ENCODE data around the gene KRT39. TPM values are rescaled to one million over a fixed set of nuclear protein-coding genes. Genes with fewer than 3 reads are reported as not detected.

Gene KRT39
- total and polyA plus RNA-seq, 2 of the 13 experiments (the other 11 are each of a cell fraction or from before 2014, with no cell fraction given): 0.07 to 1.2 TPM

DNA sequence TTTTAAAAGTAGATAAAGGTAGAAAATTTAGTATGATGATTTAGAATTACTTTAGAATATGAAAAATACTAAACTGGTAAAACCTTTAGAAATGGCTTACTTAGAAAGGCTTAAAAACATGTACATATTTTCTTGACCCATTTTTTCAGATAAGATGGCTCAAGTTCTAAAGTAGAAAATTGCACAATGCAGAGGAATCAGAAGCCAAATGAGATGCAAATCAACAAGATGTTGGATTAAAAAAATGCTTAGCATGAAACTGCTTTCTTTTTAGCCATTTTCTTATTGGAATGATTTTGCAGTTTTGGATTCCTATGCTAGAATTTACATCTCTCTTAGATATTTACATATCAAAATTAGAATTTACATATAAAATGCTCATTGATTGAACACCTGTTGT lies 43.7 kb upstream of the KRT39 start:
- TF ChIP-seq THYN1 (CRISPR knock-in tag; IDR thresholded peaks at IDR 0.05; ENCODE audit: borderline replicate concordance, low read depth): no peak
- TF ChIP-seq FOXJ3 (CRISPR knock-in tag; IDR thresholded peaks at IDR 0.05; ENCODE audit: borderline replicate concordance): no peak
- no peak for TF ChIP-seq ZFP1 (CRISPR knock-in tag; IDR thresholded peaks at IDR 0.05)
- TF ChIP-seq ZKSCAN1 (IDR thresholded peaks at IDR 0.05; ENCODE audit: low read length): no peak
- TF ChIP-seq CC2D1A (CRISPR knock-in tag; IDR thresholded peaks at IDR 0.05): no peak
- ATAC-seq: no peak
- Histone ChIP-seq H3K4me2 (ENCODE audit: low read depth, low read length) (no peak overlapping the region), H2AFZ (ENCODE audit: low read length) (no peak overlapping the region), H3K36me3 (replicated peaks in 1 of 2; ENCODE audit: control insufficient read depth in 1 of 2, insufficient read depth in 2 of 2, low read length in 2 of 2) (no peaks in the 10 kb centered on the region), H4K20me1 (ENCODE audit: insufficient read depth, low read length) (no peaks in the 10 kb centered on the region), H3K9me3 (ENCODE audit: low read length) (no peaks in the 10 kb centered on the region), H3K27ac (ENCODE audit: extremely low read length, insufficient read depth, low read length) (peak overlapping the region; percentile 70), H3K4me1 (ENCODE audit: insufficient read depth, low read length) (peaks cover 57% of the 10 kb centered on the region), H3K79me2 (ENCODE audit: insufficient read depth, low read length) (no peaks in the 10 kb centered on the region), H3K27me3 (ENCODE audit: control insufficient read depth in 1 of 2, insufficient read depth in 2 of 2, low read length in 2 of 2) (no peaks in the 10 kb centered on the region), H3K9ac (ENCODE audit: insufficient read depth, low read depth, low read length) (no peak overlapping the region), H3K4me3 (replicated peaks in 1 of 3; ENCODE audit: insufficient read depth in 1 of 3, low read depth in 2 of 3, low read length in 3 of 3) (no peak overlapping the region)
- ChIA-PET POLR2A (interaction anchor here (1.1 to 2.1 kb wide), 4 partner anchors 10 to 108 kb away, joined by 4 to 15 read pairs (median 10); no protein-coding TSS in a partner anchor), CTCF (ENCODE audit: low intra/inter-chr PET ratio, low total read pairs) (no interaction called here)
- intact Hi-C loops (cut with micrococcal nuclease; ENCODE audit: unreplicated experiment) (no loop called here), in situ Hi-C loops (cut with HindIII; ENCODE audit: extremely low pct_ligation_motif_present, low pct_unique_long_range_greater_than_20kb) (no loop called here)
- no peak for FAIRE-seq
- no TSS peak for BruUV-seq (replicated peaks)
- no peak for DNase-seq (ENCODE audit: low spot score)

DNA sequence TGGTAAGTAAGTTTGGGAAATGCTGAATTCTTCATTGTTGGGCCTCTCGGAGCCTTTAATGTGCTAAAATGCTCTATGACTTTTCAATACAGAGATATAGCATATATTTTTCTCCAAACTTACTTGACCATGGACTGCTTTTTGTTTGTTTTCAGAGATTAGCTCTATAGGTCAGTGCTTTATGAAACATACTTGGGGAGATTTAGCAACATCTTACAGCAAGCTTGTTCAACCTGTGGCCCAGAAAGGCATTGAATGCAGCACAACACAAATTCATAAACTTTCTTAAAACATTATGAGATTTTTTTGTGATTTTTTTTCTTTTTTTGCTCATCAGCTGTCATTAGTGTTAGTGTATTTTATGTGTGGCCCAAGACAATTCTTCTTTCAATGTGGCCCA lies 43.2 kb upstream of the KRT39 start:
- POLR2A ChIA-PET: interaction anchor here (0.9 to 2.1 kb wide), 5 partner anchors 10 to 108 kb away, joined by 3 to 15 read pairs (median 7); no protein-coding TSS in a partner anchor
- Histone ChIP-seq H2AFZ (ENCODE audit: low read length) (no peak overlapping the region), H3K9ac (ENCODE audit: insufficient read depth, low read depth, low read length) (peak overlapping the region; percentile 55), H3K4me1 (ENCODE audit: insufficient read depth, low read length) (peaks cover 61% of the 10 kb centered on the region), H3K9me3 (ENCODE audit: low read length) (no peaks in the 10 kb centered on the region), H3K4me3 (replicated peaks in 1 of 3; ENCODE audit: insufficient read depth in 1 of 3, low read depth in 2 of 3, low read length in 3 of 3) (no peak overlapping the region; a peak in 1 of 6 replicates), H3K79me2 (ENCODE audit: insufficient read depth, low read length) (no peaks in the 10 kb centered on the region), H4K20me1 (ENCODE audit: insufficient read depth, low read length) (no peaks in the 10 kb centered on the region), H3K27ac (ENCODE audit: extremely low read length, insufficient read depth, low read length) (peak overlapping the region; percentile 70), H3K4me2 (ENCODE audit: low read depth, low read length) (peak overlapping the region; percentile 36), H3K27me3 (ENCODE audit: control insufficient read depth in 1 of 2, insufficient read depth in 2 of 2, low read length in 2 of 2) (no peaks in the 10 kb centered on the region), H3K36me3 (replicated peaks in 1 of 2; ENCODE audit: control insufficient read depth in 1 of 2, insufficient read depth in 2 of 2, low read length in 2 of 2) (no peaks in the 10 kb centered on the region)
- DNase-seq (ENCODE audit: low spot score): peak; percentile 32
- 37% methylated on average over 1 of the region's 1 CpG for WGBS (ENCODE audit: low lambda C conversion rate)
- no peak for ATAC-seq
- CTCF ChIA-PET (ENCODE audit: low intra/inter-chr PET ratio, low total read pairs): no interaction called here
- intact Hi-C loops (cut with micrococcal nuclease; ENCODE audit: unreplicated experiment): loop anchor here (1.0 to 5.0 kb wide), 3 partner anchors 49 to 103 kb away; no protein-coding TSS in a partner anchor
- no peak for TF ChIP-seq IKZF4 (CRISPR knock-in tag; IDR thresholded peaks at IDR 0.05; ENCODE audit: borderline replicate concordance, low read depth, not compliant biosample characterization)
- peak; percentile 44; the same call in 1 of the 2 replicates for TF ChIP-seq CEBPG (CRISPR knock-in tag; IDR thresholded peaks at IDR 0.05)
- no peak for TF ChIP-seq HMG20B (CRISPR knock-in tag; conservative IDR thresholded peaks at IDR 0.05)
- 0 out of 2 replicates have a peak, but pooled peaks have one; percentile 12 for TF ChIP-seq SAP130 (CRISPR knock-in tag; IDR thresholded peaks at IDR 0.05; ENCODE audit: low read depth)
- peak in 1 of 2 experiments; percentile 29; a peak in 1 of 4 replicates for TF ChIP-seq EP300 (IDR thresholded peaks at IDR 0.05; ENCODE audit: low read depth in 2 of 2, low read length in 2 of 2)
- no peak for TF ChIP-seq EP300 (CRISPR knock-in tag; IDR thresholded peaks at IDR 0.05; ENCODE audit: borderline replicate concordance)
- in situ Hi-C loops (cut with HindIII; ENCODE audit: extremely low pct_ligation_motif_present, low pct_unique_long_range_greater_than_20kb): loop anchor here (5.0 kb wide), 1 partner anchor 47 kb away; the partner anchor contains the start of gene KRTAP2-2
- FAIRE-seq: no peak
- BruUV-seq (replicated peaks): no TSS peak

Measured in HepG2 (cell line).